Measurements from ENCODE around the gene AUTS2. TPM values are rescaled to one million over a fixed set of nuclear protein-coding genes. Genes with fewer than 3 reads are reported as not detected.

The AUTS2 gene
- total and polyA plus RNA-seq, 11 donors: 3.4 to 14.0 (median 7.3) TPM

- H3K27me3 ChIP-seq: no peaks in the 10 kb centered on the region
- 88 to 100% (median 98%) methylated on average over 1 of the region's 1 CpG for WGBS, 4 donors
- no peaks in the 10 kb centered on the region for H3K36me3 ChIP-seq
- intact Hi-C loops (cut with DNase I): no loop called here
- no peak for TF ChIP-seq POLR2A (IDR thresholded peaks at IDR 0.05)
- no peak for TF ChIP-seq CTCF (IDR thresholded peaks at IDR 0.05)
- DNase-seq (no peak), ATAC-seq (no peak)
- peaks cover 0 to 13% (median 7%) of the 10 kb centered on the region in 12 donors for H3K4me1 ChIP-seq
- H3K9me3 ChIP-seq: no peaks in the 10 kb centered on the region
- no peak overlapping the region for H3K4me3 ChIP-seq
- no peak overlapping the region for H3K27ac ChIP-seq
Measured at GRCh38 chr7:69791739-69792138, 193.5 kb downstream of the AUTS2 start.

- TF ChIP-seq CTCF (IDR thresholded peaks at IDR 0.05) (no peak), POLR2A (IDR thresholded peaks at IDR 0.05) (no peak)
- intact Hi-C loops (cut with DNase I): no loop called here
- DNase-seq (no peak), ATAC-seq (no peak)
- peaks cover 0 to 17% (median 9%) of the 10 kb centered on the region in 12 donors for H3K4me1 ChIP-seq
- H3K9me3 ChIP-seq: no peaks in the 10 kb centered on the region
- no peaks in the 10 kb centered on the region for H3K27me3 ChIP-seq
- no peak overlapping the region for H3K4me3 ChIP-seq
- no peak overlapping the region for H3K27ac ChIP-seq
- 91 to 97% (median 94%) methylated on average over 5 of the region's 5 CpGs for WGBS, 4 donors
- H3K36me3 ChIP-seq: no peaks in the 10 kb centered on the region
Measured at GRCh38 chr7:69795932-69796331, 197.7 kb downstream of the AUTS2 start.

DNA sequence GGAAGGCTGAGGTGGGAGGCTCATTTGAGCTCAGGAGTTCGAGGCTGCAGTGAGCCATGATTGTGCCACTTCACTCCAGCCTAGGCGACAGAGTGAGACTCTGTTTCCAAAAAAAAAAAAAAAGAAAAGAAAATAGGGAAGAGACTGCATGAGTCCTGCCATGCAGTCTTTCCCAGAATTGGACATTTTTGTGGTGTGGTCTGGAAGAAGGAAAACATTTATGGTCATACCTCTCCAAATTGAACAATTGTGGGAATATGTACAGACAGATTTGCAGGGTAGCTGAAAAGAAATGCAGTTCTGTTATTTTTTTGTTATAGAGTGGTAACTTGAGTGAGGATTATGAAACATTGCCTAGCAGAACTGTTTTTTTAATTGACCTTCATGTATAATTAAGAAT is 198.1 kb downstream of the AUTS2 start:
- DNase-seq (no peak), ATAC-seq (no peak)
- H3K27me3 ChIP-seq: no peaks in the 10 kb centered on the region
- 97 to 100% (median 98%) methylated on average over 2 of the region's 2 CpGs for WGBS, 4 donors
- peaks cover 0 to 20% (median 12%) of the 10 kb centered on the region in 12 donors for H3K4me1 ChIP-seq
- no peaks in the 10 kb centered on the region for H3K9me3 ChIP-seq
- TF ChIP-seq POLR2A (IDR thresholded peaks at IDR 0.05) (no peak), CTCF (IDR thresholded peaks at IDR 0.05) (no peak)
- no peak overlapping the region for H3K4me3 ChIP-seq
- intact Hi-C loops (cut with DNase I): no loop called here
- H3K27ac ChIP-seq: no peak overlapping the region
- no peaks in the 10 kb centered on the region for H3K36me3 ChIP-seq

GRCh38 chr7:69799048-69799697 is 200.9 kb downstream of the AUTS2 start:
- H3K36me3 ChIP-seq: no peaks in the 10 kb centered on the region
- intact Hi-C loops (cut with DNase I): no loop called here
- TF ChIP-seq CTCF (IDR thresholded peaks at IDR 0.05) (no peak), POLR2A (IDR thresholded peaks at IDR 0.05) (no peak)
- DNase-seq (no peak), ATAC-seq (no peak)
- peaks cover 0 to 30% (median 12%) of the 10 kb centered on the region in 12 donors for H3K4me1 ChIP-seq
- WGBS, 4 donors: 84 to 95% (median 91%) methylated on average over 4 of the region's 4 CpGs
- H3K9me3 ChIP-seq: no peaks in the 10 kb centered on the region
- no peak overlapping the region for H3K4me3 ChIP-seq
- H3K27me3 ChIP-seq: no peaks in the 10 kb centered on the region
- H3K27ac ChIP-seq: no peak overlapping the region
